Transverse colon (tissue), 3 donors: ENCODE measurements around the gene LRP5.

Experiments used
- CTCF ChIP-seq, 5 experiments: fragments of 200-600 bp in 3 of 5; fragments of 450-650 bp in 2 of 5; sonication (generic) in 3 of 5; IDR thresholded peaks; 1 replicate in 2 of 5; 2 replicates in 3 of 5; pipeline ENCODE4 v1.5.1; 2016 to 2017; ENCODE audit warnings: antibody characterized with exemption in 5 of 5, inconsistent platforms in 3 of 5, mild to moderate bottlenecking in 2 of 5, moderate library complexity in 1 of 5
- POLR2A ChIP-seq: fragments of 450-650 bp; IDR thresholded peaks from one replicate; pipeline ENCODE4 v1.6.1; 2016; ENCODE audit warnings: antibody characterized with exemption, mild to moderate bottlenecking, moderate library complexity

GRCh38 chr11:68264244-68264643 lies 48.1 kb upstream of the LRP5 start:
- TF ChIP-seq CTCF (IDR thresholded peaks at IDR 0.05) (no peak), POLR2A (no peak)
